KBM-7 (cell line): ENCODE measurements around the gene MYPOP.
"Not testable (repeated sequence)": the region's sequence is repeated elsewhere in the genome, so short reads cannot be mapped to it uniquely, and the experiment has no call there.

ENCODE experiments used
- DNase-seq: peaks from one replicate; pipeline ENCODE4 v3.0.0-alpha.2; 2015
- in situ Hi-C: fragments of 300-500 bp; cut with MboI; formaldehyde crosslinking; loops from 2 replicates; pipeline ENCODE4 v1.14.3; 2020; ENCODE audit warnings: low sequenced_read_pairs, low pct_unique_long_range_greater_than_20kb, mixed read lengths

Gene MYPOP

DNA sequence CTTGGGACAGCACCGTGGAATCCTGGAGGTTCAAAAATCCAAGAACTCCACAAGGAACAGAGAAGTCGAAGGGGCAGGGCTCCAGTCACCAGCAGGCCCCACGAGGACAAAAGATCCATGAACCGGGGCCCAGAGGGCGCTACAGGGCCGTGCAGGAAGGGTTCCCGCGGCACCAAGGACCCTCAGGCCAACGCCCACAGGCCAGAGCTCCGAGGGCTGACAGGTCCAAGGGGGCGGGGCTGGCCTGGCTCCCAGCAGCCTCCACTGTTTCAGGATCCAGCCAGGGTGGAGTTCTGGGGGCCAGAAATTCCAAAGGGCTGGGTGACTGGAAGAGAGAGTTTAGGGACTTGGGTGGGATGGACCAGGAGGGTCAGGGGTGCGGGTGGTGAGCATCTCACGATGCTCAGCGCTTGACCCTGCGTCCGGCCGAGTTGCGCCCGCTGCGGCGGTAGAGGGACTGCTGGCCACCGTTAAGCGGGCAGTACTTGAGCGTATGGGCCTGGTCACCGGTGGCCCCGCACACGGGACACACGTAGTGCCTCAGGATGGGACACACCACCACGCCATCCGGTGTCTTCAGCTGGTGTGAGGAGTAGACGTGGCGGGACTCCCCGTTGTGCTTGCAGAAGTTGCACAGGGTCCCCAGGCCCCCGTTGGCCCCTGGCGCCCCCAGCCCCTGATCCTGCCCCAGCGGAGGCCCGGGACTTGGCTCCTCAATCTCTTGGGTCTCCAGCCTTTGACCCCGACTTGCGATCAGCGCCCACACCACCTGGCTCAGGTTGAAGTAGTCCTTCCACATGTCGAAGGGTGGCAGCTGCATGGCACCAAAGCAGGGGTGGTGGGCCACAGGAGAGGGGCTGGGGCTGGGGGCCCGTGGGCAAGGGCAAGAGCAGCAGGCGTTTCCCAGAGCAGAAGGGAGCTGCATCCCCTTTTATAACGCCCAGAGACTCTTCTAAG lies 11.7 kb upstream of the MYPOP start, which contains the start of gene NANOS2:
NANOS2 (minus strand) TSS at position 905 of the 957 bp plus-strand sequence; CDS start at position 820, 85 bp downstream.
- peak; percentile 31 for DNase-seq
- in situ Hi-C loops: no loop called here

DNA sequence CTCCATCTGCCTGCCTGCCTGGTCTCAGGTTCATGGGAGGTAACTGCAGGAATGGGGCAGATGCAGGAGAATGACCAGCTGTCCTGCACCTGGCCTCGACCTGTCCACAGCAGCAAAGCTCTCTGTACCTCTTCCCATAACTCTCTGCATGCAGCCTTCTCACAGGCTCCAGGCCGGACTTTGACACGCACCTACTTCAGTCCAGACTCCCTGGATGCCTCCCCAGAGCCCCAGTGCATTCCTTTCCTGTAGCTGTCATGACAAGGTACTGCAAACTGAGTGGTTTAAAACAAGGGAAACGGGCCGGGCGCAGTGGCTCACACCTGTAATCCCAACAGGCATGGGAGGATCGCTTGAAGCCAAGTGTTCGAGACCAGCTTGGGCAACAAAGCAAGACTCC lies 8.9 kb upstream of the MYPOP start:
- in situ Hi-C loops: no loop called here
- DNase-seq: no peak

DNA sequence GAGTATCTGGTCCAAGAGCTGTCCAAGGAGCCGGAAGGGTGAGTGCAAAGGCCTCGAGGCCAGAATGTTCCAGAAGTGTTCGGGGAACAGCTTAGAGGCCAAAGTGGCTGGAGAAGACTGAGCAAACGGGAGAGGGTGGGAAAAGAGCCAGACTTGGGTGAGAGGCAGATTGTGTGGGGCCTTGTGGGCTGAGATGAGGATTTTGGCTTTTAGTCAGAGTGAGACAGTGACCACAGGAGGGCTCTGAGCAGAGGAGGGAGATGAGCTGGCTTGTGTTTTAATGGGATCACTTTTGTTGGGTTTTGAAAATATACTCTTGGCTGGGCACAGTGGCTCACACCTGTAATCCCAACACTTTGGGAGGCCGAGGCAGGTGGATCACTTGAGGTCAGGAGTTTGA lies 6.5 kb upstream of the MYPOP start:
- in situ Hi-C loops: no loop called here
- no peak for DNase-seq

DNA sequence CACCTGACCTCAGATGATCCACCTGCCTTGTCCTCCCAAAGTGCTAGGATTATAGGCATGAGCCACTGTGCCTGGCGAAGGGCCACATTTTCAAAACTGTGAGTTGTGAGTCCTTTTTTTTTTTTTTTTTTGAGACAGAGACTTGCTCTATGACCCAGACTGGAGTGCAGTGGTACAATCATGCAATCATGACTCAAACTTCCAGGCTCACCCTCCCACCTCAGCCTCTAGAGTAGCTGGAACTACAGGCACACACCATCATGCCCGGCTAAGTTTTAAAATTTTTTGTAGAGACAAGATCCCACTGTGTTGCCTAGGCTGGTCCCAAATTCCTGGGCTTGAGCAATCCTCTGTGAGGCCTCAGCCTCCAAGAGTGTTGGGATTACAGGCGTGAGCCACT lies 3.8 kb upstream of the MYPOP start:
- in situ Hi-C loops: no loop called here
- no peak for DNase-seq

DNA sequence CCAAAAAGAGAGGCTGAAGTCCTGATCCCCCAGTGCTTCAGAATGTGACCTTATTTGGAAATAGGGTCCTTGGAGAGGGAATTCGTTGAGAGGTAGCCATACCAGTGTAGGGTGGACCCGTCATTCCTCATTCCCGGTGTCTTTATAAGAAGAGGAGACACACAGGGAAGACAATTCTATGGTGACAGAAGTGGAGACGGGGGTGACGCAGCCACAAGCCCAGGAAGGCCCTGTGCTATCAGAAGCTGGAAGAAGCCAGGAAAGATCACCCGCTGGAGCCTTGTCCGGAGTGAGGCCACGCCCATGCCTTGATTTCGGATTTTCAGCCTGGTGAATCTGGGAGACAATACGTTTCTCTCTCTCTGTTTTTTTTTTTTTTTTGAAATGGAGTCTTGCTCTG lies 2.6 kb upstream of the MYPOP start:
- no peak for DNase-seq
- in situ Hi-C loops: no loop called here

DNA sequence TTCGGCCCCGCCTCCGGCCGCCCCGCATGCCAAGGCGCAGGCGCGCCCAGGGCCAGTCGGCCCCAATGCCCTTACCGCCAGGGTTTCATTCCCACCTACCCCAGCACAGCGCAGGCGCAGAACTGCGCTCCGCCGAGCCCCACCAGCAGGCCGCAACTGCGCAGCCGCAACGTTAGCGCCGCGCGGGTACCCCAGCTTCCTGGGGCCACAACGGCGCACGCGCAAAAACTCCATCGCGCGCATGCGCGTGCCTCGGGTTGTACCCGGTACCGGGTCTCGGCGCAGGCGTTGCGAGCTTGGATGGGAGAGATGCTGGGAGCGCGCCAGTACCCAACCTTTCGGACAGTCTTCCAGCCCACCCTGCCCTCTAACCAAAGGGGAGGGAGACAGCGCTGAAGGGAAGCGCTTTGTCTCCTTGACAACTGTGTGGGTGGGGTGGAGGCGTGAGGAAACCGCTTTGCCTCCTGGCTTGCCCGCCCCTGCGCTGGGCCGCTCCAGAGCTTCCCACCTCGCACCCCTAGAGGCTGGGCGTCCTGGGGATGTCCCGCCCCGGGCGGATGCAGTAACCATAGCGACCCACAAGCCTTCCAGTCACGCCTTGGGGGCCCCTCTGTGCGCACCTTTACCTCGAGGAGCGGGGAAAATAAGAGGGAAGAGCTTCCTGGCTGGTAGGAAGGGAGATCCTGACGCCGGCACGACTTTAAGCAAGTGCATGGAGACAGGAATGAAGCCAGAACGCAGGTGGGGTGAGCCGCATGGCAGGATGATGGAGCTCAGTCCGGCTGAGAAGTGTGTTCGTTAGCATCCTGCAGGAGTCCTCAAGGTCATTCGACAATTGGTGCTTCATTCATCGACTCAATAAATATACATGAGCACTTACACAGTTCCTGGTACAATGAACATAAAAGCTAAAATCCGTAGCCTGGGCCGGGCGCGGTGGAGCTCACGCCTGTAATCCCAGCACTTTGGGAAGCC lies 525 bp upstream of the MYPOP start:
- in situ Hi-C loops: no loop called here

DNA sequence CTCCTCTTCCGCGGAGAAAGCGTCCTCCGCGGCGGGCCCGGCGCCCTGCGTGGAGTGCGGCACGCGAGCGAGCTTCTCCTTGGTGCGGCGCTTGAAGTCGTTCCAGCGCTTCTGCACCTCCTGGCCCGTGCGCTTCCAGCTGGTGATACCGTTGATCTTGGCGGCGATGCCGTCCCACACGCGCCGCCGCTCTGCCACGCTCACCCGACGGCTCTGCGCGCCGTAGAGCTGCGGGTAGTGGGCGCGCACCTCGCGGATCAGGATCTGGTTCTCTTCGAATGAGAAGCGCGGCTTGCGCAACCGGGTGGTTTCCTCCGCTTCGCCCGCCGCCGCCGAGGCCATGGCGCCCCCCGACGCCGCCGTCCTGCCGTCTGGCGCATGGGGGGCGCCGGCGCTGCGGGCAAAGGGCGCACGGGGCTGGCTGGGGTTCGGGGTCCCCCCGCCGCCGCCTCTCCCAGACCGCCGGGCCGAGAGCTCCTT lies 941 bp downstream of the MYPOP start:
- DNase-seq: no peak

More for the DNA sequence above, 525 bp upstream of the MYPOP start:
- peak; percentile 97 for DNase-seq

DNA sequence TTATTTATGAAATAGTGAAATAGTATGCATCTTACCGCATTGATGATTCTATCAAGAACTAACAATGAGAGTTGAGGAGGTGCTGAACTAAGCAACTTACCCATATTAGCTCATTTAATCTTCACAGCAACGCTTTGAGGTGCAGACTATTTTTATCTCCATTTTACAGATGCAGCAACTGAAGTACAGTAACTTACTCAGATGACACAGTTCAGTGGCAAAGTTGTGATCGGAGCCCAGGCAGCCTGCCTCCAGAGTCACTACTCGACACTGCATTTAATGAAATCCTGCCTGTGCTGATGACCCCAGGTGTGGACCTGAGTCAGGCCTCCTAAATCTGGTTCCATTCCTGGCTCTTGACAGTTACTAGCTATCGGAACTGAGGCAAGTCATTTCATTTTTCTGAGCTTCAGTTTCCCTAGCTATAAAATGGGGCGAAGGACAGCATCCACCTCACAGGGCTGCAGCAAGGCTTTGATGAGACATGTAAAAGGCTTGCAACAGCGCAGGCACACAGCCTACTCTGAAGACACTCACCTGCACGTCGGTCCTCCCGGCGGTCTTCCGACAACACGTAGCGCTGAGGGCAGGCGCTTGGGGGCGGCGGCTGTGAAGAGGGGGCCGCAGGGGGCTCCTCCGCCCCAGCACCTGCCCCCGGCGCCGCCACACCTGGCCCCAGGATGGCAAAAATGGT lies 1.5 kb downstream of the MYPOP start:
- in situ Hi-C loops: no loop called here
- DNase-seq: no peak

More for the DNA sequence above, 941 bp downstream of the MYPOP start:
- in situ Hi-C loops: no loop called here

DNA sequence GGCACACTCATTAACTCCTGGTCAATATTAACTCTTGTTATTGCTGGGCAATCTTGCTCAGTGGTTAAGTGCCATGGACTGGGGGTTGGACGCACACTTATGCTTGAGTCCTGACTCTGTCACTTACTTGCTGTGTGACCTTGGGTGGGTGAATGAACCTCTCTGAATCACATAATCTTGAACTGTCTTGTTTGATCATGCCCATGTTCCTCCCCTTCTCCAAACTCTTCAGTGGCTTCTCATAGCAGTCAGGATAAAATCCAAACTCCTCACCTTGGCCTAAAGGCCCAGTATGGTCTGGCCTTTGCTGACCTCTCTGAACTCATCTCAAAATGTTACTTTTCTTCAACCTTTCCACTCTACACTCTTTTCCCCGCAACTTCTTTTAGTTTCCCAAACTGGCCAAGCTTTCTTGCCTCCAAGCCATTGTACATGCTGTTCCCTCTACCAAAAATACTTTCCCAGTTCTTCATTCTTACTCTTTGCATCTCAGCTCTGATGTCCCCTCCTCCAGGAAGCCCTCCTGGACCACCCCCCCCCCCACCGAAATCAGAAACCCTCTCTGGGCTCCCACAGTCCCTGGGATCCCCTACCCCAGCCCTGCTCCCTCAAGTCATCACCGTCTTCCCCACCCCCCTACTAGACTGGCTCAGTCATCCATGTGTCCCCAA lies 2.4 kb downstream of the MYPOP start:
- in situ Hi-C loops: no loop called here
- no peak for DNase-seq

DNA sequence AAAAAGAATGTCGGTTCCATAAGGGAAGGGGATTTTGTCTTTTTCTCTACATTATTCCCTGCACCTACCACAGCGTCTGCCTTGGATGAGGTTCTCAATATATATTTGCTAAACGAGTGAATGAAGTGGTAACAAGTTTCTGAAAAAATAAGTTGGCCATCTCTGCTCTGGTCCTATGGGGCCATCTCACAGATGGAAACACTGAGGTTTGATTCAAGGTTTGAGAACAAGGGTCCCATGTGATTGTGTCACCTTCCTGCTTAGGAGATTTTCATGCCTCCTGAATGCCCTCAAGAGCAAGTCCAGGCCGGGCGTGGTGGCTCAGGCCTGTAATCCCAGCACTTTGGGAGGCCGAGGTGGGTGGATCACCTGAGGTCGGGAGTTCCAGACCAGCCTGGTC lies 3.2 kb downstream of the MYPOP start:
- no peak for DNase-seq
- in situ Hi-C loops: no loop called here

DNA sequence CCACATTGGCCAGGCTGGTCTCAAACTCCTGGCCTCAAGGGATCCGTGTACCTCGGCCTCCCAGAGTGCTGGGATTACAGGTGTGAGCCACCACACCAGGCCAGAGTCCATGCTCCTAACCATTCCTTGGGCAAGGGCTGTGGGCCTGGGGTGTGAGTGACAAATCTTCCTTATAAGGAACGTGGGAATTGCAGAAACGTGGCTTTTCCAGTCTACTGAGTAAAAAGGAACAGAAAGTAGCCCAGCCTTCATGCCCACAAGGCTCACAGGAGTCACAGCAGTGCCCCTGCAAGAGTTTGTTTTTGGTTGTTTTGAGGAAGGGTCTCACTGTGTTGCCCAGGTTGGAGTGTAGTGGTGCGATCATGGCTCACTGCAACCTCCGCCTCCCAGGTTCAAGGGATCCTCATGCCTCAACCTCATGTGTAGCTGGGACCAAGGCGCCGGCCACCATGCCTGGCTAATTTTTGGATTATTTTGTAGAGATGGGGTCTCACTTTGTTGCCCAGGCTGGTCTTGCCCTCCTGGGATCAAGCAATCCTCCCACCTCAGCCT lies 5.1 kb downstream of the MYPOP start:
- DNase-seq: no peak
- in situ Hi-C loops: no loop called here

DNA sequence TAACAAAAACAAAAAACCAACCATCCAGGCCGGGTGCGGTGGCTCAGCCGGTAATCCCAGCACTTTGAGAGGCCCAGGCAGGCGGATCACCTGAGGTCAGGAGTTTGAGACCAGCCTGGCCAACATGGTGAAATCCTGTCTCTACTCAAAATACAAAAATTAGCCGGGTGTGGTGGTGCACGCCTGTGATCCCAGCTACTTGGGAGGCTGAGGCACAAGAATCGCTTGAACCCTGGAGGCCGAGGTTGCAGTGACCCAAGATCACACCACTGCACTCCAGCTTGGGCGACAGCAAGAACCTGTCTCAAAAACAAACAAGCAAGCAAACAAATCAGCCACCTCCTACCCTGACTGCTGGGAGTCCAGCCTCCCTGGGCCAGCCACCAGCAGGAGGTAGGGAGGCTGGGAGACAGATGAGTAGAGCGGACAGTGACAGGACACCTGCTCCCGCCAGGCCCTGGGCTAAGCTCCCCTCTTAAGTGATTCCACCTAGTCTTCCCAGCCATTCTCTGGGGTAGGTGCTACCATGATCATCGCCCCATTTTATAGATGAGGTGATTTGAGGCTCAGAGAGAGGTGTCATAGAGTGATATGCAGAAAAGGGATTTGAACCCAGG lies 6.3 kb downstream of the MYPOP start:
- in situ Hi-C loops, DNase-seq: not testable (repeated sequence)

DNA sequence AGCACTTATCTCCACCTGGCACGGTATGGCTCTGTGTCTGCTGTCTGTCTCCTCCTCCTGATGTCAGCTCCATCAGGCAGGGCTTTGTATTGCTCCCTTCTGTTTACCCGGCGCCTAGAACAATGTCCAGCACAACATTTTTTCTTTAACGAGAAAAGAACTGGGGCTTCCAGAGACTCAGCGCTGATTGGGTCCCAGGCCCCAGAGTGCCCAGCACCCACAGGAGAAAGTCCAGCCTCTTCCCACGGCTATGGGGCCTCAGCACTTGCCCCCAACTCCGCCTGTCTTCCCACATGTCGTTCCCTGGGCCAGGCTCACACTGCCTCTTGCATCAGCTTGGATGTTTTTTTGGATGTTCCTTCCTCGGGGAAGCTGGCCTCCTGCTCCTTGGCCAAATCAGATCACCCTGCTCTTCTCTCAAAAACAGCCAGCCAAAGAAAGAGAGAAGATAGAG lies 6.9 kb downstream of the MYPOP start:
- DNase-seq: no peak
- in situ Hi-C loops: no loop called here

DNA sequence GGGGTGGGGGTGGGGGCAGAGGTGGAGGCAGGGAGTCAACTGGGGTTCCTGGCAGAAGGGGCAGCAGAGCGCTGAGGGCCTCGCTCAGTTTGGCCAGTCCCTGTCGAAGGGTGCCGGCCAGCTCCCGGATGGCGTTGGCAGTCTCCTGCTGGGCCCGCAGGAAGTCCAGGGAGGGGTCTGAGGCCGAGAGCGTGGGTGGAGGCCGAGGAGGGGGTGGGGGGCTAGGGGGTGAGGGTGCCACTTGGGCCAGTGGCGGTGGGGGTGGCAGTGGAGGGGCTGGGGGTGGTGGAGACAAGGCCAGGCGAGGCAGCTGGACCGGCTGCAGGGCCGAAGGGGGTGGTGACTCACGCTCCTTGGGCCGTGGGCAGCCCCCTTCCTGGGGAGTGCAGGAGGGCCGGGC lies 11.5 kb downstream of the MYPOP start:
- in situ Hi-C loops: no loop called here

DNA sequence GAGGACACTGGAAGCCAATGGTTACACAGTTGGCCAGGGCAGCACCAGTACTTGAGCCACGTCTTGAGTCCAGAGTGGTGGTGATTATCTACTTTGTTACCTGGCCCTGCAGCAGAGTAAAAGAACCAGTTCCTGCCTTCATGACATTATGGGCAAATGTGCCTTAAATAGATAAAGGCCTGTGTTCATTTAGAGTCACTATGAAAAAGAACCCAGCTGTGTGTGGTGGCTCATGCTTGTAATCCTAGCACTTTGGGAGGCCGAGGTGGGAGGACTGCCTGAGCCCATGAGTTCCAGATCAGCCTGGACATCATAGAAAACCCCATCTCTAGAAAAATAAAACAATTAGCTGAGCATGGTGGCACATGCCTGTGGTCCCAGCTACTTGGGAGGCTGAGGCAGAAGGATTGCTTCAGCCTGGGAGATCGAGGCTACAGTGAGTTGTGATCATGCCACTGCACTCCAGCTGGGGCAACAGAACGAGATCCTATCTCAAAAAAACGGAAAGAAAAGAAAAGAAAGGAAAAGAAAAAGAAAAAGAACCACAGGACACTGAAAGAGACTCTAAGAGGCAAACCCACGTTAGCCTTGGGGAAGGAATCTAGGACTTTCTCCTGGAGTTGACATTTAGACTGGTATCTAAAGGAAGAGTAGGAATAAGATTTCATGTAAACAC lies 13.1 kb downstream of the MYPOP start:
- no peak for DNase-seq
- in situ Hi-C loops: no loop called here

More for the DNA sequence above, 11.5 kb downstream of the MYPOP start:
- no peak for DNase-seq

DNA sequence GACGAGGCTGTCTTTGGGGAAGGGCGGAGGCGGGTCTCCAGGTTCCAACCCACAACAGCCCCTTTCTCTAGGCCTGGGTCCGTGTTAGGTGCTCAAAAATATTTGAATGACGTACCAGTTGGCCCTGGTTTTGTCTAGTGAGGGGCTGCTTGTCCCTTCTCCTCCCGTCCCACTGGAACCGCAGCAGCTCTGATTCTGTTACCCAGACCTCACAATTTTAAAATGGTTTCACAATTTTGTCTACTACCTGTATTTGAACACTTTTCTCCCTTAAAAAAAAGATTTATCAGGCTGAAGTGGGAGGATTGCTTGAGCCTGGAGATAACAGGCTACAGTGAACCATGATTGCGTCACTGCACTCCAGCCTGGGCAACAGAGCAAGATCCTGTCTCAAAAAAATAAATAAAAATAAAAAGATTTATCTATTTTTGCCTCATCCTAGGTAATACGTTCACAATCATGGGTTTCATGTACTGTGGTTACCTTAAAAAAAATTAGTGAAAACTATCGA lies 15.2 kb downstream of the MYPOP start:
- in situ Hi-C loops: no loop called here
- no peak for DNase-seq
